ENCODE results near the gene CREBL2.
"Not testable (repeated sequence)": the region's sequence is repeated elsewhere in the genome, so short reads cannot be mapped to it uniquely, and the experiment has no call there.

DNA sequence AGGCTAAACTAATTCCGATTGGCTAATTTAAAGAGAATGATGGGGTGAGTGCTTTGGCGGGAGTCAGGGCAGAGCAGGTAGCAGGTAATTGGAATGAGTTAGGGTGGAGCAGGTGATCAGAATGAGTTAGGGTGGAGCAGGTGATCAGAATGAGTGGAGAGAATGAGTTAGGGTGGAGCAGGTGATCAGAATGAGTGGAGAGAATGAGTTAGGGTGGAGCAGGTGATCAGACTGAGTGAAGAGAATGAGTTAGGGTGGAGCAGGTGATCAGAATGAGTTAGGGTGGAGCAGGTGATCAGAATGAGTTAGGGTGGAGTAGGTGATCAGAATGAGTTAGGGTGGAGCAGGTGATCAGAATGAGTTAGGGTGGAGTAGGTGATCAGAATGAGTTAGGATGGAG, 15.7 kb upstream of the CREBL2 start:
- TF ChIP-seq, protein P1, sequence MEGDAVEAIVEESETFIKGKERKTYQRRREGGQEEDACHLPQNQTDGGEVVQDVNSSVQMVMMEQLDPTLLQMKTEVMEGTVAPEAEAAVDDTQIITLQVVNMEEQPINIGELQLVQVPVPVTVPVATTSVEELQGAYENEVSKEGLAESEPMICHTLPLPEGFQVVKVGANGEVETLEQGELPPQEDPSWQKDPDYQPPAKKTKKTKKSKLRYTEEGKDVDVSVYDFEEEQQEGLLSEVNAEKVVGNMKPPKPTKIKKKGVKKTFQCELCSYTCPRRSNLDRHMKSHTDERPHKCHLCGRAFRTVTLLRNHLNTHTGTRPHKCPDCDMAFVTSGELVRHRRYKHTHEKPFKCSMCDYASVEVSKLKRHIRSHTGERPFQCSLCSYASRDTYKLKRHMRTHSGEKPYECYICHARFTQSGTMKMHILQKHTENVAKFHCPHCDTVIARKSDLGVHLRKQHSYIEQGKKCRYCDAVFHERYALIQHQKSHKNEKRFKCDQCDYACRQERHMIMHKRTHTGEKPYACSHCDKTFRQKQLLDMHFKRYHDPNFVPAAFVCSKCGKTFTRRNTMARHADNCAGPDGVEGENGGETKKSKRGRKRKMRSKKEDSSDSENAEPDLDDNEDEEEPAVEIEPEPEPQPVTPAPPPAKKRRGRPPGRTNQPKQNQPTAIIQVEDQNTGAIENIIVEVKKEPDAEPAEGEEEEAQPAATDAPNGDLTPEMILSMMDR (IDR thresholded peaks at IDR 0.05 in 8 of 11, conservative IDR thresholded peaks at IDR 0.05 in 3 of 11): not testable (repeated sequence)
- not testable (repeated sequence) for TF ChIP-seq POLR2A (IDR thresholded peaks at IDR 0.05)

Data from spleen (tissue), 7 donors.